Measurements from ENCODE around the gene PRKCA.
A peak's percentile ranks its signal among the peaks of the same experiment; 100 is the strongest.

The PRKCA gene

DNA sequence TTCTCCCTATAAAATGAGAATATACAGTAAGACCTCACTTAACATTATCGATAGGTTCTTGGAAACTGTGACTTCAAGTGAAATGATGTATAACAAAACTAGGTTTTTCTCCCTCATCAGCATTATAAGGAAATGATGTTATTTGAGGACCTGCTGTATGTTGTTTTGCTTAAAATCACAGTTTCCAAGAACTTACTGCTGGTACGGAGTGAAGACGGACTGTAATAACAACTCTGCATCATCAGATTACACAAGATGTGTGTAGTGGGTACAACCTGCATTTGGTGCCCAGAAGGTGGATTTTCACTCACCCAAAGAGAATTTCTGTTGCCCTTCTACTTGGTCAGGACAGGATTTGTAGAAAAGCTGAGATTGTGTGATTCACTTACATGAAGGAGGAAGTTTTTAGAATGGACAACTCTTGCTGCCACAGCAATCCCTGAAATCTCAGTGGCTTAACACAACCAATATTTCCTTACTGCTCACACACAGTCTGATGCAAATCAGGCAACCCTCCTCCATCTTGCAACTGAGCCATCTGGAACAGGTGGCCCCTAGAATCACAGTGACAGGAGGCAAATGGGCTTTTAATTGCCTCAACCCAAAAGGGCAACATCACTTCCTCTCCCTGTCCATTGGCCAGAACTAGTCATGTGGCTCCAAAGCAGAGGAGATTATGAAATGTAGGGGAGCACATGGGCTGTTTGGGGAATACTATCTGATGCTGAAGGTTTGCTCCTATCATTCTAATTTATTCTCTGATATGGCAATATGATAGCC, 464.9 kb downstream of the PRKCA start:
- H3K4me3 Mint-ChIP-seq: no peak overlapping the region
- H3K27ac Mint-ChIP-seq: no peak overlapping the region
- H3K4me1 Mint-ChIP-seq: peaks cover 2% of the 10 kb centered on the region
- ATAC-seq (no peak), DNase-seq (no peak)
- H3K27me3 Mint-ChIP-seq: no peaks in the 10 kb centered on the region
- peaks cover 21% of the 10 kb centered on the region for H3K36me3 Mint-ChIP-seq (ENCODE audit: low read depth)
- no peaks in the 10 kb centered on the region for H3K9me3 Mint-ChIP-seq

DNA sequence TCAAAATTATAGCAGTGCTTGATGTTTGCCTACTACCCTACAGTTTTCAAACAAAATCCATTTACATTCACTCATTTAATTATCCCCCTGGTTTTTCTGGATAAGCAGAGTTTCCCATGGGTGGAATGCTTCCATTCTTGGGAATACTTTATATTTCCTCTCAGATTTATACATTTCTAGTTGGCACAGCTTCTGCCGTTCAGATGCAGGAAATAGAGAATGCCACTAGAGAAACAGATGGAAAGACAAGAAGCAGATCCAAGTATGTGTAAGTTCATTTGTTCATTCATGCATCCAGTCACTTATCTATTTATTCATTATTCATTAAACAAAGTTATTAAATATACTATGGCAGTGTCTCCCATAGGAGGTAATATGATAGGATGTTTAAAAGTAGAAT, 467.5 kb downstream of the PRKCA start:
- H3K27me3 Mint-ChIP-seq: no peaks in the 10 kb centered on the region
- no peaks in the 10 kb centered on the region for H3K9me3 Mint-ChIP-seq
- H3K27ac Mint-ChIP-seq: no peak overlapping the region
- peaks cover 30% of the 10 kb centered on the region for H3K36me3 Mint-ChIP-seq (ENCODE audit: low read depth)
- H3K4me1 Mint-ChIP-seq: peaks cover 2% of the 10 kb centered on the region
- no peak for DNase-seq
- no peak overlapping the region for H3K4me3 Mint-ChIP-seq
- no peak for ATAC-seq

DNA sequence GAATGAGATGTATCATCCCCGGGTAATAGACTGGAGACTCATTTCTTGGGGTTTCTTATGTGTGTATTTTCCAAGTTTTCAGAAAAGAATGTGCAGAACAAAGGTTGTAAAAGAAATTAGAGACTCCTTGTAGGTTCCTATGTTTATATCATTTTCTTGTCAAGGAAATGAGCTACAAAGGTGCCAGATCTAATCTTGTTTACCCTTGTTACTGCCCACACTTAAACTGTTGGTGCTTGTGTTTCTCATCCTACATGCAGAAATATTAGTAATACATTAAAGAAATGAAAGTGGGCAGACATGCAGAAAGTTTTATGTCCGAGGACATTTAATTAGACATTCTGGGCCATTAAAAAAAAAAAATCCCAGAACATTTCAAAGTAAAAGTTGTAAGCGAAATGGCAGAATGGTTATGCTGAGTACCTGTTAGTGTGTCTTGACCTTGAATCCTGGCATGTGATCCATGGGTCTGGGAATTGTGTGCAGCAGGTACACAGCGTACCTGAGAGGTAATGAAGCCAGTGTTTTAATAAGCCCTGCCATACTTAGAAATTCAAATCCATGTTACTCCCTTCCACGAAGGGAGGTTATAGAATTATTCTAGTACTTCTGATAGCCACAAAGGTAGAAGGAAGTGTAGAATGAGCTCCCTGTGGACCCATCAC, 469.9 kb downstream of the PRKCA start:
- ATAC-seq (no peak), DNase-seq (no peak)
- Mint-ChIP-seq H3K36me3 (ENCODE audit: low read depth) (peaks cover 30% of the 10 kb centered on the region), H3K4me3 (no peak overlapping the region), H3K27ac (no peak overlapping the region), H3K4me1 (peaks cover under 1% of the 10 kb centered on the region), H3K27me3 (no peaks in the 10 kb centered on the region), H3K9me3 (no peaks in the 10 kb centered on the region)

DNA sequence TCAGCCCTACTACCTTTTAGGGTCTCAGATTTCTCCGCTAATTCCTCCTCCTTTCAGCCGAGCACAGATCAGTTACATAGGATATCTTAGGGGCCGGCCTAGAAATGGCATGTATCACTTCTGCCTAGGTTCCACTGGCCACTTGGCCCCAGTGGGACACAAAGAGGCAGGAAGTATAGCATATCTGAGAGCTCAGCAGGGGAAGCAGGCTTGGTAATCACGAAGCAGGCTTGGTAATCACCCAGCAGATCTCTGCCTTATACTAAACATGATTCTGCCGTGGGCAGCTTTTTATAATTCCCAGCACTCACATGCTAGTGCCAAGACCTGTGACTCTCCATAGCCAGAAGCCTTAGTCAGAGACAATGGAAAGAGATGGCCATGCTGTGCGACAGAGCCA, 472.9 kb downstream of the PRKCA start:
- no peak for DNase-seq
- Mint-ChIP-seq H3K4me1 (no peaks in the 10 kb centered on the region), H3K9me3 (no peaks in the 10 kb centered on the region), H3K36me3 (ENCODE audit: low read depth) (peaks cover 25% of the 10 kb centered on the region), H3K4me3 (no peak overlapping the region), H3K27ac (no peak overlapping the region), H3K27me3 (no peaks in the 10 kb centered on the region)
- ATAC-seq: no peak

DNA sequence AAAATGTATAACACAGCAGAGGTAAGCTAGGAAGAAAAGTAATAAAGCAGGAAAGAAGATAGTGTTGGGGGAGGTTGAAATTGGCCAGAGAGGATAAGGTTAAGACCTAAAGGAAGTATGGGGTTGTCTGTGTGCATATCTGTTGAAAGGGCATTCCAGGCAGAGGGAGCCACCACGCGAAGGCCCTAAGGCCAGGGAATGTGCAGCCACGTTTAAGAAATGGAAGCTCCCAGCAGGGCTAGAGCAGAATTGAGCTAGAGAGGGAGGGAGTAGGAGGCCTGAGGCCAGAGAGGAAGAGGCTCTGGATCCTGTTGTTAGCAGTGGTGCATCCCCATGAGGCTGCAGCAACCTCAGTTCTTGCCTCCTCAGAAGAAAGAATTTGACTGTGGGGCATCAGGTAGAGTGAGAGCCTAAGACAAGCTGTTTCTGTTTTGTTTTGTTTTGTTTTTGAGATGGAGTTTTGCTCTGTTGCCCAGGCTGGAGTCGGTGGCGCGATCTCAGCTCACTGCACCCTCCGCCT, 473.5 kb downstream of the PRKCA start:
- H3K27ac Mint-ChIP-seq: no peak overlapping the region
- H3K4me1 Mint-ChIP-seq: no peaks in the 10 kb centered on the region
- DNase-seq: no peak
- no peaks in the 10 kb centered on the region for H3K27me3 Mint-ChIP-seq
- no peaks in the 10 kb centered on the region for H3K9me3 Mint-ChIP-seq
- ATAC-seq: no peak
- no peak overlapping the region for H3K4me3 Mint-ChIP-seq
- peaks cover 21% of the 10 kb centered on the region for H3K36me3 Mint-ChIP-seq (ENCODE audit: low read depth)

DNA sequence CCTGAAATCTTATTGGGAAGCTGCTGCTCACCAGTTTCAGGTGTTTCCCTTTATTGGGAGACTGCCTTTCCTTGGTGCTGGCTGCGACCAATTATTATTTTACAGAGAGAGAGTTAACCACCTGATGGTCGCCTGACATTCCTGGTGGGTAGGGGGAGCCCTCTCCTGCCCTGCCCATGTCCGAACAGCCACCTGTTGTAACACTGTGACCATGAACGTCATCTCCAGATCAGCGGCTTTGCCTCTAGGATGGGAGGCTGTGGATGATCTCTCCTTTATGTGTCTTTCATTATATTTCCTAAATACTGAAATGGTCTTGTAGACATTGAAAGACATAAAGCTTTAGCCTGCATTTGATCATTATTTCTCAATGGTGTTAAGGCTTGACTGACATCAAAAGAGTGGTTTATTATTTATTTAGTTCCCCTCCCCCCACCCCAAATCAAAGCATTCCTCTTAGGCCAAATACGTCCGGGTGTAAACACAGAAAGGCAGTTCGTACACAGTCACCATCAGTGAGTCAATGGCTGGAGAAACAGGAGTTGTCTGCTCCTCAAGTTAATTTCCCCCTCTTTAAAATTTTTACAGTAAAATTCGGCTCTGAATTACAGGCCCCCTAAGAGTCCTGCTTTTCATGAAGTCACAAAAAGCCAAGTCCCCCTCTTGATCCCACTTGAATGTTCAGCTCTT, 474.7 kb downstream of the PRKCA start:
- H3K4me3 Mint-ChIP-seq: no peak overlapping the region
- H3K4me1 Mint-ChIP-seq: no peaks in the 10 kb centered on the region
- no peak for ATAC-seq
- peaks cover 24% of the 10 kb centered on the region for H3K36me3 Mint-ChIP-seq (ENCODE audit: low read depth)
- no peaks in the 10 kb centered on the region for H3K9me3 Mint-ChIP-seq
- no peak overlapping the region for H3K27ac Mint-ChIP-seq
- no peak for DNase-seq
- H3K27me3 Mint-ChIP-seq: no peaks in the 10 kb centered on the region

DNA sequence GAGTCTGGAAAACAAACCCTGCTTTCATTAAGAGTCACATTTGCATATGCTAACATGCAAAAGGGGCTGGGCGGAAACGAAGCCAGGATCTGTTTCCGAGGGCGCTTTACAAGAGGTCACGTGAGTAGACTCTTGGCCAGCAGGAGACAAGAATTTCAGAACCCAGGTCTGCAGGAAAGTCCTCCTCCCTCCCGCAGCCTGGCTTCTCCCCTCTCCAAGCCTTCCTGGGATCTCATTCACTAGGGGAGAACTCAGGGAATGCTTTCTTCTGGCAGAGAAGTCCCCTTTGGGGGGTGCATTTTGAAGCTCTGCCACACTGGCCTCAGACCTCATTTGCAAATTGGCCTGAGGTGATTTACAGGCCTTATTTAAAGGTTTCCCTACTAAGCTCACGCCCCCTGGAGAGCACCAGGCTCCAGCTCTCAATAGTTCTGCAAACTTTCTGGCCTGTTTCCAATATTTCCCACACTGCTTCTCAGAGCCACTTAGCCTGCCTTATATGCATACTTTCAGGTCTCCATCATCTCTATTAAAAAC, 475.3 kb downstream of the PRKCA start:
- Mint-ChIP-seq H3K4me1 (no peaks in the 10 kb centered on the region), H3K27ac (no peak overlapping the region), H3K27me3 (no peaks in the 10 kb centered on the region), H3K4me3 (no peak overlapping the region), H3K36me3 (ENCODE audit: low read depth) (peaks cover 24% of the 10 kb centered on the region), H3K9me3 (no peaks in the 10 kb centered on the region)
- no peak for DNase-seq
- ATAC-seq: no peak

DNA sequence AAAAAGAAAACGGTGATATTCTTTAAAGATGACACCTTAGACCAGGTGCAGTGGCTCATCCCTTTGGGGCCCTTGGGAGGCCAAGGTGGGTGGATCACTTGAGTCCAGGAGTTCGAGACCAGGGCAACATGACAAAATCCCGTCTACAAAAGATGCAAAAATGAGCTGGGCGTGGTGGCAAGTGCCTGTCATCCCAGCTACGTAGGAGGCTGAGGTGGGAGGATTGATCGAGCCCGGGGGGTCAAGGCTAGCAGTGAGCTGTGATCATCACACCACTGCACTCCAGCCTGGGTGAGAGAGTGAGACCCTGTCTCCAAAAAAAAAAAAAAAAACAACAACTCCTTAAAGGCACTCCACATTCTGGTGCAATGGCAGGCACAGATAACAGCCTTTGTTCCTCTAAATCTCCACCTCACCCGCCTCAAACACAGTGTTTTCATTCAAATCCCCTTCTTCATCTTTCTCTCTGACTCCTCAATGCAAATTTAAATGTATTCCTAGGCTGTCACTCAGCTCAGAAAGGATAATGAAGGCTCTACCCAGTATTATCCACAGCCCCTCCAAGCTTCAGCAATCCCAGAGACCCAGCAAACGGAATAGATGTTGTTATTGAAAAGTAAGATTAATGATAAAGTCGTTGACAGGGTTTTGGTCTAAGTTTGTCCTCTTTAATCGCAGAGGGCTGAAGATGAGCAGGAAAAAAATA, 476.3 kb downstream of the PRKCA start:
- H3K9me3 Mint-ChIP-seq: no peaks in the 10 kb centered on the region

DNA sequence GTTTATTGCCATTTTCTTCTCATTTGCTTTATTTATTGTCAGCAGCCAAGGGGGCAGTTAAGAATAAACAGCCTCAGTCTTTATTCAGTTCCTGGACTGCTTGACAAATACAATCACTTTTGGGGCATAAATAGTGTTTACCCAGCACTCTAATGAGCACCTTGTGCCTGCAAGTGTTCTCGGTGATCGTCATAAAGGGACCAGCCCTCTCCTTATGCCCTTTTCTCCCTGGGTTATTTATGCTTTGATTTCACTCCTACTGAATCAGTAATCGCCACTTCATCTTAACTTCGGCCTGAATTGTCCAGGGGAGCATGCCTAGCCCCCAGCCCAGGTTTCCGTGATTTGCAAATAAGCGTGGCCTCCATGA, 476.8 kb downstream of the PRKCA start:
- DNase-seq (no peak), ATAC-seq (no peak)
- Mint-ChIP-seq H3K27ac (no peak overlapping the region), H3K4me3 (no peak overlapping the region), H3K9me3 (no peaks in the 10 kb centered on the region), H3K36me3 (ENCODE audit: low read depth) (peaks cover 23% of the 10 kb centered on the region), H3K27me3 (no peaks in the 10 kb centered on the region), H3K4me1 (no peaks in the 10 kb centered on the region)

More for the DNA sequence above, 476.3 kb downstream of the PRKCA start:
- Mint-ChIP-seq H3K4me1 (no peaks in the 10 kb centered on the region), H3K4me3 (no peak overlapping the region), H3K27me3 (no peaks in the 10 kb centered on the region), H3K27ac (no peak overlapping the region), H3K36me3 (ENCODE audit: low read depth) (peaks cover 24% of the 10 kb centered on the region)
- DNase-seq: no peak
- ATAC-seq: no peak

DNA sequence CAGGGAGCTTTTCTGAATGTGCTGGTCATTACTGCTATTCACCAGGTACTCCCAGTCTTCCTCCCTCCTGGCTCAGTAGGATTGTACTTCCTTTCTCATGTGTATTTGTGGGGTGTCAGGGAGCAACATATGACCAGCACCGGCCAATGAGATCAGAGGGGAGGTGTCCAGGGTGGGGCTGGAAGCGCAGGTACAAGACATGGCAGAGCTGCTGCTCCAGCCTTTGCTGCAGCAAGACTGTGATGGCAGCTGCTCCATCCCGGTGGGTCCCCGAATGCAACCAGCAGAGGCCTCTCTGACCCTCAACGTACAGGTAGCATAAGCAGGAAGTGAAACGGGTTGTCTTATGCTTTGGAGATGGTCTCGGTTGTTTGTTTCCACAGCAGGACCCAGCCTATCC, 478.7 kb downstream of the PRKCA start:
- no peak for ATAC-seq
- no peak for DNase-seq
- no peaks in the 10 kb centered on the region for H3K9me3 Mint-ChIP-seq
- no peak overlapping the region for H3K4me3 Mint-ChIP-seq
- H3K36me3 Mint-ChIP-seq (ENCODE audit: low read depth): peaks cover 10% of the 10 kb centered on the region
- H3K27ac Mint-ChIP-seq: no peak overlapping the region
- no peaks in the 10 kb centered on the region for H3K27me3 Mint-ChIP-seq
- H3K4me1 Mint-ChIP-seq: no peaks in the 10 kb centered on the region

DNA sequence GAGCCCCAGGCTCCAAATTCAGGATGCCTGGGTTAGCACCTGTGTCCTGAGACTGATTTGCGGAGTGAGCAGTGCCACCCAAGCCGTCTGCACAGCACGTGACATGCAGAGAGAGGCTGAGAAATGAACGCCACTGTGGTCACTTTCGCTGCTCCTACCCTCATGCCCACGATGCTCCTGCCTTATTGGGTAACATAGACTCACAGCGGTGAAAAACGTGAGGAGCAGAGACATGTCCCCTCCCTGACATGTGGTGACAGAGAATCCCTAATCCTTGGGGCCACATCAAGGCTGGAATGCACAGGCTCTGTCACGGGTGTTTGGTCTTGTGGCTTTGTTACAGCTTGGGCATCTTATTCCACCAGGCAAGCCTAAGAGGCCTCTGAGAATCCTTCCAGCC, 480.4 kb downstream of the PRKCA start:
- no peak for ATAC-seq
- Mint-ChIP-seq H3K27me3 (no peaks in the 10 kb centered on the region), H3K9me3 (no peaks in the 10 kb centered on the region)

DNA sequence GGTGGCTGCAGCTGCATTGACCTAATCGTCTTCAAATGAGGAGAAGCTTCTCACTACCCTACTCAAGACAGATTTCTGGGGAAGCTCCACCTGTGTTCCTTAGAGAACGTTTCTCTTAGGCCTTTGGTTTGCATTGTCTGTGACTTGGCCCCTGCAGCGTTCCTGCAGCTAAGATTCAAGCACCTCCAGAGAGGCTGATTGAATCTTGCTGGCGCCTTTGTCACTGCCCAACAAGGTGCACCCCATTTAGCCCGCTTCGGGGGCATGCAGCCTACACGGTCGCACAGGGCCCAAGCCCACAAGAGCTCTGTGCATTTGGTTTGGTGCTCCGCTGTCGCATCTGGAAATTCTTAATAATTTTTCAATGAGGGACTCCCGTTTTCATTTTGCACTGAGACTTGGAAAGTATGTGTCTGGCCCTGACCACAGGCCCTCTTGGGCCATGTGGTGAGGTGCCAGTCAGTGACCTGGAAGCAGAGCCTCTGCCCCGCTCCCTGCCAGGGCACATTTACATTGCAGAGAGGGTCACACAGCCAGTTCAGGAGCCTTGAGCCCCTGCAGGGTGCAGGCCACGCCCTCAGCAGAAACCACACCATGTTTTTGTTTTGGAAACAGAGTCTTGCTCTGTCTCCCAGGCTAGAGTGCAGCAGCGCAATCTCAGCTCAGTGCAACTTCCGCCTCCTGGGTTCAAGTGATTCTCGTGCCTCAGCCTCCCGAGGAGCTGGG, 481.4 kb downstream of the PRKCA start:
- Mint-ChIP-seq H3K27ac (no peak overlapping the region), H3K4me1 (no peaks in the 10 kb centered on the region), H3K4me3 (no peak overlapping the region), H3K36me3 (ENCODE audit: low read depth) (peaks cover 26% of the 10 kb centered on the region), H3K9me3 (no peaks in the 10 kb centered on the region), H3K27me3 (no peaks in the 10 kb centered on the region)
- DNase-seq: no peak
- peak; percentile 13 for ATAC-seq

More for the DNA sequence above, 480.4 kb downstream of the PRKCA start:
- Mint-ChIP-seq H3K27ac (no peak overlapping the region), H3K36me3 (ENCODE audit: low read depth) (peaks cover 22% of the 10 kb centered on the region), H3K4me3 (no peak overlapping the region), H3K4me1 (no peaks in the 10 kb centered on the region)
- no peak for DNase-seq

DNA sequence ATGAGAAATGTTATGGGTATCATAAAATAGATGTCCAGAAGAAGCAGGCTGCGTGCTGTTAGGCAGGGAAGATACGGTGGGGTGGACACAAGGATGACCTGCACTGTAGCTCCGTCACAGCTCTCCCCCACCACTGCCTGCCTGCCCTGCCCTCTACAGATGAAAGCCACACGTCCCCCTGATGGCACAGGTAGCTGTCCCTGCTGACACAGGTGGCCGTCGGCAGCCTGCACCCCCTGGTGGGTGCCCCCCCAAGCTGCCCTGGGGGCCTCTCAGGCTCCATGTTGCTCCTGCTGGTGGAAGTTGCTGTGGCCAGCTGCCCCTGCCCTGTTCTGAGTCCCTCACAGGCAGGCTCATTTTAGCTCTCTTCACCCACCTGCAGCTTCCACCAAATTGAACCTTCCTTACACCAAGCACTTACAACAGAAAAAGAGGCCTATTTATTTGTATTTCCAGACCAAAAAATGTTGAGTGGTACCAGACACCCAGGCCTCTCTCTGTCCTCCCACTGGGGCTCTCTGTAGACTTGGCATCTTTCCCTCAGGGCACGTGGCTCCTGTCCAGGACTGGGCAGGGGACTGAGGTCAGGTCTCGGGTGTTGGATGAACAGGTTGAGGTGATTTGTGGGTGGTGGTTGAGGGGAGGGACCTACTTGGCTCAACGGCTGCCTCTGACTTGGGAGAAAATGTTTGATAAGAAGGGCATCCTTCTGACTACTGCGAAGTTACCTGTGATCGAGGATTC, 482.4 kb downstream of the PRKCA start:
- no peaks in the 10 kb centered on the region for H3K4me1 Mint-ChIP-seq
- DNase-seq (no peak), ATAC-seq (no peak)
- H3K9me3 Mint-ChIP-seq: no peaks in the 10 kb centered on the region
- H3K36me3 Mint-ChIP-seq (ENCODE audit: low read depth): peaks cover 28% of the 10 kb centered on the region
- no peak overlapping the region for H3K4me3 Mint-ChIP-seq
- peak overlapping the region; percentile 64 for H3K27ac Mint-ChIP-seq
- H3K27me3 Mint-ChIP-seq: no peaks in the 10 kb centered on the region
